ENCODE results near the gene ROCK2.

GRCh38 chr2:11177871-11178690 is 166.4 kb downstream of the ROCK2 start:
- no peak for TF ChIP-seq MAX (IDR thresholded peaks at IDR 0.05)
- TF ChIP-seq REST (IDR thresholded peaks at IDR 0.05; ENCODE audit: low read depth), result no peak
- TF ChIP-seq EP300 (IDR thresholded peaks at IDR 0.05; ENCODE audit: borderline replicate concordance), result no peak
- no peak for TF ChIP-seq TAF1 (IDR thresholded peaks at IDR 0.05; ENCODE audit: low read depth)
- no peak for TF ChIP-seq USF1 (IDR thresholded peaks at IDR 0.05)
- no peak for TF ChIP-seq CREB1 (IDR thresholded peaks at IDR 0.05; ENCODE audit: low read depth)
- no peak for TF ChIP-seq YY1 (IDR thresholded peaks at IDR 0.05; ENCODE audit: low read depth)
- TF ChIP-seq TCF12 (IDR thresholded peaks at IDR 0.05; ENCODE audit: low read depth), result no peak
- no peak for TF ChIP-seq NFIC (IDR thresholded peaks at IDR 0.05)
- no peak for TF ChIP-seq ZBTB7A (IDR thresholded peaks at IDR 0.05; ENCODE audit: low read depth)
- TF ChIP-seq EGR1 (IDR thresholded peaks at IDR 0.05), result no peak
- TF ChIP-seq RAD21 (IDR thresholded peaks at IDR 0.05; ENCODE audit: low read depth), result no peak
- TF ChIP-seq FOXM1 (IDR thresholded peaks at IDR 0.05; ENCODE audit: borderline replicate concordance, low read depth), result no peak
- TF ChIP-seq CEBPB (IDR thresholded peaks at IDR 0.05), result no peak

Data from Ishikawa (cell line).